ENCODE results near the gene ACBD6. TPM values are rescaled to one million over a fixed set of nuclear protein-coding genes. Genes with fewer than 3 reads are reported as not detected.

The ACBD6 gene
- total and polyA plus RNA-seq, 4 donors, result 8.3 to 17.3 (median 14.0) TPM

- Histone ChIP-seq H3K9ac (ENCODE audit: low read depth in 1 of 2, low read length in 2 of 2) (no peak overlapping the region), H3K36me3 (ENCODE audit: control insufficient read depth in 4 of 4, insufficient read depth in 3 of 4, low read depth in 1 of 4, low read length in 3 of 4) (no peaks in the 10 kb centered on the region), H3K9me3 (ENCODE audit: control insufficient read depth in 4 of 4, low read length in 3 of 4) (no peaks in the 10 kb centered on the region), H3K27ac (ENCODE audit: low read depth in 1 of 2, low read length in 2 of 2) (no peak overlapping the region), H3K27me3 (ENCODE audit: control insufficient read depth in 4 of 4, insufficient read depth in 4 of 4, low read length in 3 of 4) (no peaks in the 10 kb centered on the region), H3K4me3 (ENCODE audit: low read depth in 1 of 3, low read length in 3 of 3) (no peak overlapping the region), H3K4me1 (ENCODE audit: control insufficient read depth in 4 of 4, insufficient read depth in 4 of 4, low read length in 3 of 4) (peaks cover 0 to 2% (median 0%) of the 10 kb centered on the region in 4 donors)
- no peak for DNase-seq (ENCODE audit: low spot score)
- no peak for TF ChIP-seq FOXA2 (IDR thresholded peaks at IDR 0.05)
- TF ChIP-seq FOXA1 (IDR thresholded peaks at IDR 0.05), result no peak
- no peak for TF ChIP-seq TAF1 (conservative IDR thresholded peaks at IDR 0.05)
- TF ChIP-seq JUND (IDR thresholded peaks at IDR 0.05), result no peak
- TF ChIP-seq RAD21 (IDR thresholded peaks at IDR 0.05), result no peak
- no peak for TF ChIP-seq RXRA (IDR thresholded peaks at IDR 0.05)
- no peak for TF ChIP-seq GABPA (IDR thresholded peaks at IDR 0.05 in 1 of 2, conservative IDR thresholded peaks at IDR 0.05 in 1 of 2)
- no peak for TF ChIP-seq REST (IDR thresholded peaks at IDR 0.05)
- TF ChIP-seq YY1 (IDR thresholded peaks at IDR 0.05), result no peak
- TF ChIP-seq ZBTB33 (IDR thresholded peaks at IDR 0.05), result no peak
- no peak for TF ChIP-seq HNF4G (IDR thresholded peaks at IDR 0.05)
- no peak for TF ChIP-seq SP1 (IDR thresholded peaks at IDR 0.05)
- no peak for TF ChIP-seq EGR1 (IDR thresholded peaks at IDR 0.05; ENCODE audit: low read depth in 2 of 2)
- TF ChIP-seq CTCF (IDR thresholded peaks at IDR 0.05; ENCODE audit: low read depth, low read length, missing input control), result no peak
- no peak for TF ChIP-seq ATF3 (IDR thresholded peaks at IDR 0.05)
- TF ChIP-seq HNF4A (conservative IDR thresholded peaks at IDR 0.05), result no peak
- no peak for TF ChIP-seq MAX (IDR thresholded peaks at IDR 0.05)
- TF ChIP-seq NR2F2 (IDR thresholded peaks at IDR 0.05), result no peak
- WGBS, result 93% methylated on average over 1 of the region's 1 CpG
These were observed 158.2 kb downstream of the ACBD6 start for GRCh38 chr1:180343921-180344769.

All from liver (tissue), 9 donors.